Measurements from ENCODE around the gene TMSB15A.
"Not testable (repeated sequence)": the region's sequence is repeated elsewhere in the genome, so short reads cannot be mapped to it uniquely, and the experiment has no call there.

TMSB15A gene

DNA sequence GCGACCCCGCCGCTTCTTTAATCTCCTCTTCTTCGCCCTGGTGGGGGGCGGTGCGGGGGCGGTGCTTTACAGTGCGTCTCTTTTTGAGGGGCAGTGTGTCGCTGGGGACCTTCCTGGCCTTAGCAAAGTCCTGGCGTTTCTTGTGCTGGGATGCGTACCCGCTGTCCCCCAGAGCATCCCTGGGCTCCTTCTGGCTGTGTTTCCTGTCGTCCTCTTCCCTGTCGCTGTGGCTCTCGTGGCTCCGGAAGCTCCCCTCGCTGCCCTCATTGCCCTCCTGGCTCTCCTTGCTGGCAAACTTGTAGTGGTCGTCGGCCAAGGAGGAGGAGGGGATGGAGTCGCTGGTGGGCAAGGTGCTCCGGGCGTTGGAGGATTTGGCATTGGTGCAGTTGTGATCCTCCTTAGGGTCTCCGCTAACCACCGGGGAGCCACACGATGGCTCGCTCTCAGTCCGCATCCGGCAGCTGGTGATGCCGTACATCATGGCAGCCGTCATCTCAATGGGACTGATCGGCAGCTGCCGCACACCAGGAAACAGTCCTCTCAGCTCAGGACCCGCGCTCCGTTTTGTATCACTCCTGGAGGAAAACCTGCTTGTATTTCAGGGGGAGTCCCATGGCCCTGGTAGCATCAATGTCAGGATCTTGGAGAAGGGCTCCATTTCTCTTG is 30.4 kb upstream of the TMSB15A start:
- H3K4me1 ChIP-seq (ENCODE audit: control insufficient read depth, low read length) = no peaks in the 10 kb centered on the region
- H3K27me3 ChIP-seq (ENCODE audit: control insufficient read depth, low read length) = no peaks in the 10 kb centered on the region
- no peak for TF ChIP-seq EZH2phosphoT487 (IDR thresholded peaks at IDR 0.05; ENCODE audit: borderline replicate concordance, low read length)
- TF ChIP-seq, protein P1, sequence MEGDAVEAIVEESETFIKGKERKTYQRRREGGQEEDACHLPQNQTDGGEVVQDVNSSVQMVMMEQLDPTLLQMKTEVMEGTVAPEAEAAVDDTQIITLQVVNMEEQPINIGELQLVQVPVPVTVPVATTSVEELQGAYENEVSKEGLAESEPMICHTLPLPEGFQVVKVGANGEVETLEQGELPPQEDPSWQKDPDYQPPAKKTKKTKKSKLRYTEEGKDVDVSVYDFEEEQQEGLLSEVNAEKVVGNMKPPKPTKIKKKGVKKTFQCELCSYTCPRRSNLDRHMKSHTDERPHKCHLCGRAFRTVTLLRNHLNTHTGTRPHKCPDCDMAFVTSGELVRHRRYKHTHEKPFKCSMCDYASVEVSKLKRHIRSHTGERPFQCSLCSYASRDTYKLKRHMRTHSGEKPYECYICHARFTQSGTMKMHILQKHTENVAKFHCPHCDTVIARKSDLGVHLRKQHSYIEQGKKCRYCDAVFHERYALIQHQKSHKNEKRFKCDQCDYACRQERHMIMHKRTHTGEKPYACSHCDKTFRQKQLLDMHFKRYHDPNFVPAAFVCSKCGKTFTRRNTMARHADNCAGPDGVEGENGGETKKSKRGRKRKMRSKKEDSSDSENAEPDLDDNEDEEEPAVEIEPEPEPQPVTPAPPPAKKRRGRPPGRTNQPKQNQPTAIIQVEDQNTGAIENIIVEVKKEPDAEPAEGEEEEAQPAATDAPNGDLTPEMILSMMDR (IDR thresholded peaks at IDR 0.05; ENCODE audit: low read depth, low read length, poor library complexity, severe bottlenecking) = no peak
- no peaks in the 10 kb centered on the region for H3K9me3 ChIP-seq (ENCODE audit: control insufficient read depth, insufficient read depth, low read length)
- no peaks in the 10 kb centered on the region for H4K20me1 ChIP-seq (ENCODE audit: control insufficient read depth, insufficient read depth, low read depth, low read length)
- H3K4me3 ChIP-seq (ENCODE audit: low read length) = no peak overlapping the region
- H3K27ac ChIP-seq (ENCODE audit: low read depth, low read length) = no peak overlapping the region
- H3F3A ChIP-seq (ENCODE audit: control insufficient read depth, insufficient read depth) = no peaks in the 10 kb centered on the region
- H3K79me2 ChIP-seq (ENCODE audit: control insufficient read depth, low read length) = no peaks in the 10 kb centered on the region
- H3K4me2 ChIP-seq (ENCODE audit: low read length) = no peak overlapping the region
- H3K36me3 ChIP-seq (ENCODE audit: control insufficient read depth, low read length) = no peaks in the 10 kb centered on the region
- no peaks in the 10 kb centered on the region for H3K9me2 ChIP-seq (replicated peaks; ENCODE audit: control insufficient read depth, low read length)

DNA sequence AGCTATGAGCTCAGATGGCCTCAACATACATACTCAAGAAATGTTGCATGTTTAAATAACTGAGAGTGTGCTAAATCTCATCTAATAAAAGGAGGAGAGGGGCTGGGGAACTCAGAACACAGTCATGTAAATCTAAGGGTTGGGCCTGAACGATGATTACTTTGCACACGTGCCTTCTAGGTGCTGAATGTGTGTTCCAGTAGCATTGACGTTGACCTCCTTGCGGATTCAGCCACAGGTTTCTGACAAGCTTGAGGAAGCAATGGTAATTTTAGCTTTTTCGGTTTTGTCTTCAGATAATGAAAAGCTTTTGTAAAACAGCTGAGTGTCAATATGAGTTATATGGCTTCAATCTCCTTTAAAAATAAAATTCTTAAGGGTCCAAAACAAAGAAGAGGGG is 29.6 kb upstream of the TMSB15A start:
- H4K20me1 ChIP-seq (ENCODE audit: control insufficient read depth, insufficient read depth, low read depth, low read length); H3K36me3 ChIP-seq (ENCODE audit: control insufficient read depth, low read length); H3K9me3 ChIP-seq (ENCODE audit: control insufficient read depth, insufficient read depth, low read length); H3F3A ChIP-seq (ENCODE audit: control insufficient read depth, insufficient read depth); H3K4me3 ChIP-seq (ENCODE audit: low read length); H3K27me3 ChIP-seq (ENCODE audit: control insufficient read depth, low read length); H3K4me2 ChIP-seq (ENCODE audit: low read length); H3K4me1 ChIP-seq (ENCODE audit: control insufficient read depth, low read length); H3K79me2 ChIP-seq (ENCODE audit: control insufficient read depth, low read length); H3K9me2 ChIP-seq (replicated peaks; ENCODE audit: control insufficient read depth, low read length); H3K27ac ChIP-seq (ENCODE audit: low read depth, low read length): not testable (repeated sequence)

DNA sequence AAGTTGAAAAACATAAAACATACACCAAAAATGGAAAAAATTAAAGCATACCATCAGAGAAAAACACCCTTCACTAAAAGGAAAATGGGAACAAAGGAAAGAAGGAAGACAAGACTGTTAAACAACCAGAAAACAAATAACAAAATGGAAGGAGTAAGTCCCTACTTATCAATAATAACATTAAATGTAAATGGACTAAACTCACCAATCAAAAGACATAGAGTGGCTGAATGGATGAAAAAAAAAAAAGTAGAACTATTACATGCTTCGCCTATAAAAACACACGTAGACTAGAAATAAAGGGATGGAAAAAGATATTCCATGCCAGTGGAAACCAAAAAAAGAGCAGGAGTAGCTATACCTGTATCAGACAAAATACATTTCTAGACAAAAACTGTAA is 19.4 kb upstream of the TMSB15A start:
- Histone ChIP-seq H3F3A (ENCODE audit: control insufficient read depth, insufficient read depth) (no peaks in the 10 kb centered on the region), H3K9me3 (ENCODE audit: control insufficient read depth, insufficient read depth, low read length) (no peaks in the 10 kb centered on the region), H3K4me2 (ENCODE audit: low read length) (no peak overlapping the region), H3K4me1 (ENCODE audit: control insufficient read depth, low read length) (no peaks in the 10 kb centered on the region), H3K27me3 (ENCODE audit: control insufficient read depth, low read length) (no peaks in the 10 kb centered on the region), H3K27ac (ENCODE audit: low read depth, low read length) (no peak overlapping the region), H4K20me1 (ENCODE audit: control insufficient read depth, insufficient read depth, low read depth, low read length) (no peaks in the 10 kb centered on the region), H3K36me3 (ENCODE audit: control insufficient read depth, low read length) (no peaks in the 10 kb centered on the region), H3K79me2 (ENCODE audit: control insufficient read depth, low read length) (no peaks in the 10 kb centered on the region), H3K4me3 (ENCODE audit: low read length) (no peak overlapping the region), H3K9me2 (replicated peaks; ENCODE audit: control insufficient read depth, low read length) (no peaks in the 10 kb centered on the region)
- TF ChIP-seq, protein P1 (IDR thresholded peaks at IDR 0.05; ENCODE audit: low read depth, low read length, poor library complexity, severe bottlenecking) = no peak
- no peak for TF ChIP-seq EZH2phosphoT487 (IDR thresholded peaks at IDR 0.05; ENCODE audit: borderline replicate concordance, low read length)

DNA sequence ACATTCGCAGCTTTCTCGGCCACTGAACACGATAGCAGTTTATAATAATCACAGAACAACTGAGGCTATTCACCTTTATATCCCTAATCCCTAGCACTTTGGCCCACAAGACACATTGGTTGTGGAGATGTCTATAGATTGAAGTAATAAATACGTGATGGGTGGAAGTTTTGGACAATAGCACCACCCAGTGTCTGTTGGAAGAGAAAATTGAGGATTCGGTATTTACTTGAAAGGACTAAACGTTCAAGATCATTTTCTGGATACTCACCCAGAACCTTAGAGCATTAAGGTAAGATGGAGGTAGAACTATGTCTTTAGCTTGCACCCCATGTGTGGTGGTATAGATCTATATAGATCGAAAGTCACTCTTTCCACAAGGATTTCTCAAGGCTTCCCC is 787 bp upstream of the TMSB15A start:
- Histone ChIP-seq H4K20me1 (ENCODE audit: control insufficient read depth, insufficient read depth, low read depth, low read length) (no peaks in the 10 kb centered on the region), H3K27me3 (ENCODE audit: control insufficient read depth, low read length) (no peaks in the 10 kb centered on the region), H3K4me2 (ENCODE audit: low read length) (no peak overlapping the region), H3F3A (ENCODE audit: control insufficient read depth, insufficient read depth) (no peaks in the 10 kb centered on the region), H3K9me2 (replicated peaks; ENCODE audit: control insufficient read depth, low read length) (no peaks in the 10 kb centered on the region), H3K4me3 (ENCODE audit: low read length) (no peak overlapping the region), H3K4me1 (ENCODE audit: control insufficient read depth, low read length) (no peaks in the 10 kb centered on the region), H3K36me3 (ENCODE audit: control insufficient read depth, low read length) (no peaks in the 10 kb centered on the region), H3K79me2 (ENCODE audit: control insufficient read depth, low read length) (no peaks in the 10 kb centered on the region), H3K27ac (ENCODE audit: low read depth, low read length) (no peak overlapping the region), H3K9me3 (ENCODE audit: control insufficient read depth, insufficient read depth, low read length) (no peaks in the 10 kb centered on the region)
- no peak for TF ChIP-seq EZH2phosphoT487 (IDR thresholded peaks at IDR 0.05; ENCODE audit: borderline replicate concordance, low read length)
- TF ChIP-seq, protein P1 (IDR thresholded peaks at IDR 0.05; ENCODE audit: low read depth, low read length, poor library complexity, severe bottlenecking) = no peak

Measured in DOHH2 (cell line).